GM19467 (cell line): ENCODE results near the gene ADAMTS10.
"Not testable (repeated sequence)": the region's sequence is repeated elsewhere in the genome, so short reads cannot be mapped to it uniquely, and the experiment has no call there.

Source experiments
- ATAC-seq: cut with Tn5 transposase; IDR thresholded peaks from one replicate; pipeline ENCODE4 v1.9.1; 2021; ENCODE audit warnings: mild to moderate bottlenecking, moderate library complexity; ENCODE audit not compliant: unreplicated experiment

Gene ADAMTS10

GRCh38 chr19:8566855-8567254 lies 43.7 kb downstream of the ADAMTS10 start:
- ATAC-seq: no peak

- not testable (repeated sequence) for ATAC-seq
Measured at GRCh38 chr19:8564866-8565265, 45.6 kb downstream of the ADAMTS10 start.

GRCh38 chr19:8561075-8561764 lies 49.3 kb downstream of the ADAMTS10 start:
- ATAC-seq: no peak

GRCh38 chr19:8558325-8558724 lies 52.2 kb downstream of the ADAMTS10 start:
- no peak for ATAC-seq

GRCh38 chr19:8557642-8558238 lies 52.8 kb downstream of the ADAMTS10 start:
- ATAC-seq: no peak

- ATAC-seq: not testable (repeated sequence)
Measured at GRCh38 chr19:8553729-8554128, 56.8 kb downstream of the ADAMTS10 start.

GRCh38 chr19:8552810-8553209 lies 57.7 kb downstream of the ADAMTS10 start:
- no peak for ATAC-seq

GRCh38 chr19:8550070-8550469 lies 60.4 kb downstream of the ADAMTS10 start:
- ATAC-seq: no peak

GRCh38 chr19:8545743-8546142 lies 64.8 kb downstream of the ADAMTS10 start:
- no peak for ATAC-seq

- no peak for ATAC-seq
Measured at GRCh38 chr19:8544168-8544567, 66.3 kb downstream of the ADAMTS10 start.

GRCh38 chr19:8539621-8540149 lies 70.8 kb downstream of the ADAMTS10 start:
- ATAC-seq: no peak

GRCh38 chr19:8537099-8537498 lies 73.4 kb downstream of the ADAMTS10 start:
- ATAC-seq: no peak

- no peak for ATAC-seq
Measured at GRCh38 chr19:8536282-8536681, 74.2 kb downstream of the ADAMTS10 start.

- ATAC-seq: no peak
Measured at GRCh38 chr19:8532225-8532624, 78.3 kb downstream of the ADAMTS10 start.

GRCh38 chr19:8531470-8531869 lies 79.0 kb downstream of the ADAMTS10 start:
- ATAC-seq: no peak
